ENCODE results near the gene HSPA12B. TPM values are rescaled to one million over a fixed set of nuclear protein-coding genes. Genes with fewer than 3 reads are reported as not detected.

Gene HSPA12B
- total RNA-seq, 1 experiment from 2014 or later = 0.21 TPM

DNA sequence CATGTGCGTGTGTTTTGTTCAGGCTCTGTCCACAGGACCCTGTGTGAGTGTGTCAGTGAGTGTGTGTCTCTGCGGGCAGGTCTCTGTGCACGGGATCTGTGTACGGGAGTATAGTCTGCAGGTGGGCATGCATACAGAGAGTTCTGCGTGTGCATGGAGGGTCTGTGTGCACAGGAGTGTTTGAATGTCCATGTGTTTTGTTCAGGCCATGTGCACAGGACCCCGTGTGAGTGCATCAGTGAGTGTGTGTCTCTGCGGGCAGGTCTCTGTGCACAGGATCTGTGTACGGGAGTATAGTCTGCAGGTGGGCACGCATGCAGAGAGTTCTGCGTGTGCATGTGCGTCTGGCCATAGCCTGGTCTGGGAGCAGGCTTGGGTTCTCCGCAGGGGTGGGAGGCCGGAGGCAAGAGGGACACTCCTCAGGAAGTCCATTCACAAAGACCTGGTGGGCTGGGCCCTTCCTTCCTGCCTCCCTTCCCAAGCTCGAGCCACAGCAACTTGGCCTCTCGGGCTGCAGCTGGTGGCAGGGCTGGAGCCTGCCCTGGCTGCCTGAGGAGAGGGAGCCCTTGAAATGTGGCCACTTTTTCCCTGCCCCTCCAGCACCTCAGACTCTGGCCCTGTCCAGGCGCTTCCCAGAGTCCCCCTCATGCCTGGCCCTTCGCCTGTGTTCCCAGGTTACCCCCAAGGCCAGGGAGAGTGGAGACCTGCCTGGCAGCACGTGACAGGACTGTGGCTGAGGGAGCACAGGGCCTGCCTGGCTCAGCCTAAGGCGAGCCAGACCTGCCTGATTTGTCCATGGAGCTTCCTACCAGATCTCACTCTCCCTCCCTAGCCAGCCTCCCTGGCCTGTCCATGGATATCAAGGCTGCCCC, 6.8 kb downstream of the HSPA12B start:
- no peak for DNase-seq (ENCODE audit: low read depth, low spot score)
- in situ Hi-C loops (cut with HindIII; ENCODE audit: low pct_unique_long_range_greater_than_20kb, low sequenced_read_pairs) = no loop called here

DNA sequence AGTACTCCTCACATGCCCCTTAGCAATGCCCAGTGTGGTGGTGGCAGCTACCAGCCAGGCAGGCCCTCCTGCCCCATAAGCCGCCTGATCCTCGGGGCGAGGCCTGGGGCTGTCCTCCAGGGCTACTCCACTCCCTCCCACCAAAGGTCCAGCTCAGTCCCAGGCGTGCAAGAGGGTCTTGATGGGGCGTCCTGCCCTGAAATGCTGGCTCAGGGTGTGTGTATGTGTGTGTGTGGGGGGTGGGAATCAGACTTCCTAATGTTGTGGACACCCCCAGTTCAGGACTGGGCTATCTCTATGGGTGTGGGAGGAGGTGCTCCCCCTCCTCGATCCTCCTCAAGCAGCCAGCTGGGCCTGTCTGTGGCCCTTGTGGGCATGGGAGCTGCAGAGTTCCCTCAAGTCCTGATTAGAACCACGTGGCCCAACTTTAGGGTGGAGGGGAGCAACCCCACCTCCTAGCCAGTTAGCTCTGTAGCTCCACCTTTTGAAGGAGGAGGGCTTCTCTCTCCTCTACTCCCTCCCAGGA, 7.5 kb downstream of the HSPA12B start:
- in situ Hi-C loops (cut with HindIII; ENCODE audit: low pct_unique_long_range_greater_than_20kb, low sequenced_read_pairs) = no loop called here
- no peak for DNase-seq (ENCODE audit: low read depth, low spot score)

DNA sequence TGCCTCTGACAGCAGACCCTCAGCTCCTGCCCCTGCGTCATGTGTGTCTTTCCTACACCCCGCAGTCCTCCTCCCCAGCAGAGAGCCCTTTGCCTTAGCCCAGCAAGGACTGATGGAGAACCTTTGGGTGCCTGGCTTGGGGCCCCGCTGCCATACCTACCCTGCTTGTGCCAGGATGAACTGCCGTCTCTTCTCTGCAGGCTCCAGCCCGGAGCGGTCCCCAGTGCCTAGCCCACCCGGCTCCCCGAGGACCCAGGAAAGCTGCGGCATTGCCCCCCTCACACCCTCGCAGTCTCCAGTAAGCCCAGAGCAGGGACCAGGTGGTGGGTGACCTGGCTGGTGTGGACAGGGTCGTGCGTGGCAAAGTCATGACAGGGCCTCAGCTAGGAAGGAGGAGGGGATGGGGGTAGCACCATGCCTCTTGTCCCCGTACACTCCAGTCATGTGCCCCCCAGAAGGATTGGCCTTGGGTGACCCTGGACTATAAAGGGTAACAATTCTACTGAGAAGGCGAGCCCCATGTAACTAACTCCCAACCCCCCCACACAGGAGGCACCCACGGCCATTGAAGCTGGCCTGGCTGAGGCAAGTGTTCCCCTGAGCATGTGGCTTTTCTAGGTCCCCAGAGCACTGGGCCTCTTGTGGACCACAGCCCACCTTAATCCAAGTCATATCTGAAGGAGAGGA, 8.3 kb downstream of the HSPA12B start:
- DNase-seq (ENCODE audit: low read depth, low spot score) = no peak
- in situ Hi-C loops (cut with HindIII; ENCODE audit: low pct_unique_long_range_greater_than_20kb, low sequenced_read_pairs) = no loop called here

DNA sequence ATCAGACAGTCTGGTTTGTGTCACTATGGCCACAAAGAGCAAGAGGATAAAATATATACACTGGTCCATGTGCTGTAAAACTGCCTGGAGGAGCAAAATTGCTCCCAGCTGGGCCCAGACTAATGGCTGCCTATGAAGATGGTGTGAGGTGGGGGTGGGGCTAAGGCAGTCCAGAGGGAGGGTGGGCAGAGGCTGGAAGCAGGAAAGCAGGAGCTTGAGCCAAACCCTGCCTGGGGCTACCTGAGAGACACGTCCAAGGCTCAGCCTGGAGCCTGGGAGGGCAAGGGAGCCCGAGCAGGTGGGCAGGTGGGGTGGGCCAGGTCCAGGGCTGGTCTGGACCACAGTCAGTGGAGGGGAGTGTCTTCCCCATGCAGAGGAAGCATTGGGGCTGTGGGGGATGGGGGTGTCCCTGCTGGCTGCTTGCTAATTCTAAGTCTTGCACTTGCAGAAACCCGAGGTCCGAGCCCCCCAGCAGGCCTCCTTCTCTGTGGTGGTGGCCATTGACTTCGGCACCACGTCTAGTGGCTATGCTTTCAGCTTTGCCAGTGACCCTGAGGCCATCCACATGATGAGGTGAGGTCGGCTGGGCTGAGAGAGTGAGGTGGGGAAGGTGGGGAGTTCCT, 9.5 kb downstream of the HSPA12B start:
- no peak for DNase-seq (ENCODE audit: low read depth, low spot score)
- in situ Hi-C loops (cut with HindIII; ENCODE audit: low pct_unique_long_range_greater_than_20kb, low sequenced_read_pairs) = no loop called here

DNA sequence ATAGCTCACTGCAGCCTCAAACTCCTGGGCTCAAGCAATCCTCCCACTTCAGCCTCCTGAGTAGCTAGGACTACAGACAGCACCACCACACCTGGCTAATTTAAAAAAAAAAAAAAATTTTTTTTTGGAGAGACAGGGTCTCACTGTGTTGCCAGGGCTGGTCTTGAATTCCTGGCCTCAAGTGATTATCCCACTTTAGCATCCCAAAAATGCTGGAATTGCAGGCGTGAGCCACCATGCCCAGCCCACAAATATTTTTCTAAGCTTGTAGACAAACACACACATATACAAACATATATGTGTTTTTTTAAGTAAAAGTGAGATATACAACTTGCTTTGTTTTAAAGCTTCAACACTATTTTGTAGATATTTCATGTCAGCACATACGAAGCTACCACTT, 10.8 kb downstream of the HSPA12B start:
- no peak for DNase-seq (ENCODE audit: low read depth, low spot score)
- in situ Hi-C loops (cut with HindIII; ENCODE audit: low pct_unique_long_range_greater_than_20kb, low sequenced_read_pairs) = no loop called here

DNA sequence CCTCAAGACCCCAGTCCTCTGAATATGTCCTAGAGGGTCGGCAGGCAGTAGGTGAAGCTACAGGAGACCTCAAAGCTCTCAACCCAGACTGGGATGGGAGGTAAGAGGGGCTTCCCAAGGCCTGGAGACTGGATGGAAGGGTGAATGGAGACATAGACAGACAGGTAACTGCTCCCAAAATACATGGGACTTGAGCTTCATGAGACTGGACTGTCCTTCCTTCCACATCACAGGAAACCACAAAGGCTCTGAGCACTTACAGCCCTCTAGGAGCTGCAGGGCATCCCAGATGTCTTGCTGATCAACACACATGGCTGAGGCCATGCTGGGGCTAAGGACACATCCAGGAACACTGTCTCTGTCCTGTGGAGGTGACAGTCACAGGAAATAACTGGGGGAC, 11.6 kb downstream of the HSPA12B start:
- in situ Hi-C loops (cut with HindIII; ENCODE audit: low pct_unique_long_range_greater_than_20kb, low sequenced_read_pairs) = no loop called here
- no peak for DNase-seq (ENCODE audit: low read depth, low spot score)

DNA sequence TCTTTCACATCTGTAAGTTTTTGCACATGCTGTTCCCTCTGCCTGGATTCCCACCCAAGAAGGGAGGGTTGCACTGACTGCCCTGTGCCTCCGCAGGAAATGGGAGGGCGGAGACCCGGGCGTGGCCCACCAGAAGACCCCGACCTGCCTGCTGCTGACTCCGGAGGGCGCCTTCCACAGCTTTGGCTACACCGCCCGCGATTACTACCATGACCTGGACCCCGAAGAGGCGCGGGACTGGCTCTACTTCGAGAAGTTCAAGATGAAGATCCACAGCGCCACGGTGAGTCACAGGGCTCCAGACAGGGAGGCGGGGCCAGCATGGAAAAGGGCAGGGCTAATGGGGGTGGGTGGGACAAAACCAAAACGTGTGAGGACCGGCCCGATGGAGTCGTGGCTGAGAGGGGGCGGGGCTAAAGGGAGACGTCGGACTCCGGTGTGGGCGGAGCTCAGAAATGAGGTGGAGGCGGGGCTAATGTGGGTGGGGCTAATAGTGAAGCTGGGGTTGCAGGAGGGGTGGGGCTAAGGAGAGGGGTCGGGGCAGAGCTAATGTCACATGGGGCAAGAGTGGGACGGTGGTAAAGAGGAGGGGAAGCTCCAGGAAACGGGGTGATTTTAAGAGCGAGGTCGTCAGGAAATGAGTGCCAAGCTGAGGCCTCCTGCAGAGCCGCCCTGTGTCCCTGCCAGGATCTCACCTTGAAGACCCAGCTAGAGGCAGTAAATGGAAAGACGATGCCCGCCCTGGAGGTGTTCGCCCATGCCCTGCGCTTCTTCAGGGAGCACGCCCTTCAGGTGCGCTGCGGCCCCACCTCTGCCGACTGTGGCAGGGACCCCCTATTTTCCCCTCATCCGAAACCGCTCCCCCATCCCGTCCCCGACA, 12.6 kb downstream of the HSPA12B start:
- in situ Hi-C loops (cut with HindIII; ENCODE audit: low pct_unique_long_range_greater_than_20kb, low sequenced_read_pairs) = no loop called here
- peak; percentile 90 for DNase-seq (ENCODE audit: low read depth, low spot score)

DNA sequence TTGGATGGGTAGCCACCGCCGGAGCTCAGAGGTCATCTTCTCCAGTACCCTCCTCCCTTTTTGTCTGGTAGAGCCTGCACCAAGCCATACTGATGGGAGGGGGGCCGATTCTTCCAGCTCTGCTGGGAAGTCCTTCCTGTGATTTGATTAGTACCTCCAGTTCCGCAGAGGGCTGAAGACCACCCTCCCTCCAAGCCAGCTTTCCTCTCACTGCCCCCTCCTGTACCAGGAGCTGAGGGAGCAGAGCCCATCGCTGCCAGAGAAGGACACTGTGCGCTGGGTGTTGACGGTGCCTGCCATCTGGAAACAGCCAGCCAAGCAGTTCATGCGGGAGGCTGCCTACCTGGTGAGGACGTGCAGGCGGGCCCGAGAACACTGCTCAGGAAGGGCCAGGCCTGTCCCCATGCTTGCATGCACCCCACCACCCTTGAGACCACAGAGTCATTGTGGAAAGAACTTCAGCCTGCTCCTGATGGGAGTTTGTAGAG, 13.2 kb downstream of the HSPA12B start:
- in situ Hi-C loops (cut with HindIII; ENCODE audit: low pct_unique_long_range_greater_than_20kb, low sequenced_read_pairs) = no loop called here
- no peak for DNase-seq (ENCODE audit: low read depth, low spot score)

DNA sequence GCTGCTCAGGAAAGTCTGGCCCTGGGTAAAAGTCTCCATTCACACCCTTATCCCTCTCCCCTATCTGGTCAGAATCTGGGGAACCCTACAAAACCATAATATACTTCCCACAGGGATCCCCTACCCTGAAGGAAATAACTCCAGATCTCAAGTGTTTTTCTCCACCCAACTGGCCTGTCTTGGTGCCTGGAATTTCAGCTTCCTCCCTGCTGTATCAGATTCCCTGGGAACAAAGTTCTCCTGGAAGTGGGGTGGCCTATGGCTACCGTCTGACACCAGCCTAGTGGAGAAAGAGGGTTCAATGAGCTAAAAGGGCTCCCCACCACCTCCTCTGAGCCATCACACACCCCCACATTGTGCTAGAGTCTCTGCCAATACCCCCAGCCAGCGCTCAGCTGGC, 15.0 kb downstream of the HSPA12B start:
- in situ Hi-C loops (cut with HindIII; ENCODE audit: low pct_unique_long_range_greater_than_20kb, low sequenced_read_pairs) = no loop called here
- DNase-seq (ENCODE audit: low read depth, low spot score) = no peak

DNA sequence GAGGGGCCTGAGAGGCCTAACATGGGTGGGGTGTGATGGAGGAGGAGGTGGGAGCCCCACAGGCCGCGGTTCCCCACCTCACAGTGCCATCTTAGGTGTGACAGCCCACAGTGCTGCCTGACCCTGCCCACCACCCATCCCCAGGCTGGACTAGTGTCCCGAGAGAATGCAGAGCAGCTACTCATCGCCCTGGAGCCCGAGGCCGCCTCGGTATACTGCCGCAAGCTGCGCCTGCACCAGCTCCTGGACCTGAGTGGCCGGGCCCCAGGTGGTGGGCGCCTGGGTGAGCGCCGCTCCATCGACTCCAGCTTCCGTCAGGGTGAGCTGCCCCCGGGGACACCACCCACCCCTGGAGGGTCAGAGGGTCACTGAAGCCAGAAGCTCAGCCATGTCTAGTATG, 15.6 kb downstream of the HSPA12B start:
- in situ Hi-C loops (cut with HindIII; ENCODE audit: low pct_unique_long_range_greater_than_20kb, low sequenced_read_pairs) = no loop called here
- no peak for DNase-seq (ENCODE audit: low read depth, low spot score)

DNA sequence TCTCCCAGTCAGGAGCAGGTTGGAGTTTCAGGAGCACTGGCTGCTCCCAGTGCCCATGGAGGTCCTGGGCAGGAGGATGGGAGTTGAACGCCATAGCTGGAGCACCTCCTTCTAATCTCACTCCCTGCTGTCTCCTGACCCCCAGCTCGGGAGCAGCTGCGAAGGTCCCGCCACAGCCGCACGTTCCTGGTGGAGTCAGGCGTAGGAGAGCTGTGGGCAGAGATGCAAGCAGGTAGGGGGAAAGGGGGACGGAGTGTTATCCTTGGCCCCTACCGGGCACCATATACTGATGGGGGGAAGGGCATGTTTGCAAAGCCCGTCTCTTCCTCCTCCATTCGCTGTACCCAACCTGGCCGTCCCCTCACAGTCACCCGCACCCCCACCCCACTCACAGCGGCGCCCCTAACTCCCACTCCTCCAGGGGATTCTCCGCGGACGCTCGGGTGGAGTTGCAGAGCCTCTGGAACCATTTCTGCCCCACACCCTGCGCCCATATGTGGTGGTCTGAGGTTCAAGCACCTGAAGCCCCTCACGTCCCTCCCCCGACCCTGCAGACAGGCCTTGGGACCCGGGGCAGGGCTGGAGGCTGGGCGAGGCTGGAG, 16.7 kb downstream of the HSPA12B start:
- DNase-seq (ENCODE audit: low read depth, low spot score) = no peak
- in situ Hi-C loops (cut with HindIII; ENCODE audit: low pct_unique_long_range_greater_than_20kb, low sequenced_read_pairs) = no loop called here

DNA sequence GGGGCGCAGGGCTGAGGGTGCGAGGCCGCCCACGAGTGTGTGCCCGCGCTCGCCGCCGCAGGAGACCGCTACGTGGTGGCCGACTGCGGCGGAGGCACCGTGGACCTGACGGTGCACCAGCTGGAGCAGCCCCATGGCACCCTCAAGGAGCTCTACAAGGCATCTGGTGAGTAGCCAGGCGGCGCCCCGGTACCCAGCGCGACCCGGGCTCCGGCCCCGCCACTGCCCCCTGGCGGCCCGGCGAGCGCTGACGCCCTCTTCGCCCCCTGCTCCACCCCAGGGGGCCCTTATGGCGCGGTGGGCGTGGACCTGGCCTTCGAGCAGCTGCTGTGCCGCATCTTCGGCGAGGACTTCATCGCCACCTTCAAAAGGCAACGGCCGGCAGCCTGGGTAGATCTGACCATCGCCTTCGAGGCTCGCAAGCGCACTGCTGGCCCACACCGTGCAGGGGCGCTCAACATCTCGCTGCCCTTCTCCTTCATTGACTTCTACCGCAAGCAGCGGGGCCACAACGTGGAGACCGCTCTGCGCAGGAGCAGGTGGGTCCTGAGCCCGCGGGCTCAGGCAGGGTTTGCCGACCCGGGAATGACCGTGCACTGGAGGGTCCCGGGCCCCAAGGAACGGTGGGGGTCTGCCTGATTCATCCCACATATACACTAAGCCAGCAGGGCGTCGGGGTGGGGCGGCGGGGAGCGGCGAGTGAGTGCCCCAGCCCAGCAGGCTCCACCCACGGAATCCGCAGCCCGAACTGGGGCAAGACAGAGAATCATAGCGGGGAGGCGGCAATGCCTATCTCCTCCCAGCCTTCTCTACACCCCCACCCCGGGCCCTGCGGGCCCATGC, 17.4 kb downstream of the HSPA12B start:
- in situ Hi-C loops (cut with HindIII; ENCODE audit: low pct_unique_long_range_greater_than_20kb, low sequenced_read_pairs) = no loop called here
- DNase-seq (ENCODE audit: low read depth, low spot score) = peak; percentile 74

DNA sequence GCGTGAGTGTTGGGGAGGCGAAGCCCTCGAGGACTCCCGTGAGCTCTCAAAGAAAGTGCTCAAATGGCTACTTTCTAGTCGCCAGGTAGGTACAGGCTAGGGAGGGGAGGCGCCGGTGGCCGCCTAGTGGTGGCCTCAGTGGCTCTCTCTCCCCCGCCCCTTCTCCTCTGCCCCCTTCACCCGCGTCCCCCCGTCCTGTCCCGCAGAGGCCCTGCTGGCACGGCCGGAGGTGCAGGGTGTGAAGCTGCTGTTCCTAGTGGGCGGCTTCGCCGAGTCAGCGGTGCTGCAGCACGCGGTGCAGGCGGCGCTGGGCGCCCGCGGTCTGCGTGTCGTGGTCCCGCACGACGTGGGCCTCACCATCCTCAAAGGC, 18.8 kb downstream of the HSPA12B start:
- DNase-seq (ENCODE audit: low read depth, low spot score) = no peak
- in situ Hi-C loops (cut with HindIII; ENCODE audit: low pct_unique_long_range_greater_than_20kb, low sequenced_read_pairs) = no loop called here

DNA sequence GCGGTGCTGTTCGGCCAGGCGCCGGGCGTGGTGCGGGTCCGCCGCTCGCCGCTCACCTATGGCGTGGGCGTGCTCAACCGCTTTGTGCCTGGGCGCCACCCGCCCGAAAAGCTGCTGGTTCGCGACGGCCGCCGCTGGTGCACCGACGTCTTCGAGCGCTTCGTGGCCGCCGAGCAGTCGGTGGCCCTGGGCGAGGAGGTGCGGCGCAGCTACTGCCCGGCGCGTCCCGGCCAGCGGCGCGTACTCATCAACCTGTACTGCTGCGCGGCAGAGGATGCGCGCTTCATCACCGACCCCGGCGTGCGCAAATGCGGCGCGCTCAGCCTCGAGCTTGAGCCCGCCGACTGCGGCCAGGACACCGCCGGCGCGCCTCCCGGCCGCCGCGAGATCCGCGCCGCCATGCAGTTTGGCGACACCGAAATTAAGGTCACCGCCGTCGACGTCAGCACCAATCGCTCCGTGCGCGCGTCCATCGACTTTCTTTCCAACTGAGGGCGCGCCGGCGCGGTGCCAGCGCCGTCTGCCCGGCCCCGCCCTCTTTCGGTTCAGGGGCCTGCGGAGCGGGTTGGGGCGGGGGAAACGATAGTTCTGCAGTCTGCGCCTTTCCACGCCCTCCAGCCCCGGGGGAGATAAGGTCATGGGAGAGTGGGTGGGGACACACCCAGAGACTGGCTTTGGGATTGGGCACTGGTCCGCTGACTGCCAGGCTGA, 19.3 kb downstream of the HSPA12B start:
- in situ Hi-C loops (cut with HindIII; ENCODE audit: low pct_unique_long_range_greater_than_20kb, low sequenced_read_pairs) = no loop called here
- DNase-seq (ENCODE audit: low read depth, low spot score) = peak; percentile 79

DNA sequence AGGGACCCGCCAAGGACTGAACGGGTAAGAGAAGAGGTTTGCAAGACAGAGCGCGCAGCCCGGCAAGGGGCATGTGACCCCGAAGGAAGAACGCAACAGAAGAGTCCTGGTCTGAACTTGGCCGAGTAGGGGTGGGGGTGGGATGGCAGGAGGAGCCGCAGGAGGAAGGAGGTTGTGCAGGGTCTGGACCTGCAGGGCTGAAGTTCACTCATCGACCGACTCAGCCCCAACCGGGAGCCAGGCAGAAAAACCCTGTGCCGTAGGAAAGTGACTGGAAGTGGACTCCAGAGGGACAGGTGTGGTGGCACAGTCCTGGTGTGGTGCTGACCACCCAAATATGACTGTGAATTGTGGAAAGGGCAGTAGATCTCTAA, 19.9 kb downstream of the HSPA12B start:
- in situ Hi-C loops (cut with HindIII; ENCODE audit: low pct_unique_long_range_greater_than_20kb, low sequenced_read_pairs) = no loop called here
- DNase-seq (ENCODE audit: low read depth, low spot score) = no peak

DNA sequence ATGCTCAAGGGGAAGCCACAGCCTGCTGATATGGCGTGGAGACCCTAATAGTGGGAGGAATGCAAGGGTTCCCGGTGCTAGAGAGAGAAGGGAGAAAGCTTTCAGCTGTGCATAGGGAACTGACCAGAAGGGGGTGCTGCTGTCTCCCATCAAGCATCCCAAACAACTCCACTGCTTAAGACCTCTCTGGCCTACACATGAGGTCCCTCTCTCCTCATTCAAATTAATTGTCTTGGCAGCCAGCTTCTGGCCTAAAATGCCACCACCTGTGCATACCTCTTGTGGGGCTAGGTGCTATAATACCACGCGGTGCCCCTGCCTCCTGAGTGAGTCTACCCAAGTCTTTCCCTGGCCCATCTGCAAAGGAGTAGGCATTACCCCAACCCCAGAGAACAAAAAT, 20.6 kb downstream of the HSPA12B start:
- in situ Hi-C loops (cut with HindIII; ENCODE audit: low pct_unique_long_range_greater_than_20kb, low sequenced_read_pairs) = no loop called here
- peak; percentile 84 for DNase-seq (ENCODE audit: low read depth, low spot score)

Measured in SK-MEL-5 (cell line).